Measurements from ENCODE around the gene CIAPIN1. TPM values are rescaled to one million over a fixed set of nuclear protein-coding genes. Genes with fewer than 3 reads are reported as not detected.

Gene CIAPIN1
- total and polyA plus RNA-seq, 7 donors: 17.1 to 46.2 (median 22.5) TPM

GRCh38 chr16:57485916-57486857, 39.0 kb upstream of the CIAPIN1 start, which contains the start of gene DOK4:
TSS of gene DOK4 (minus strand) at chr16:57486493. CDS start at chr16:57479507, 6,986 bp downstream.
- WGBS, 2 donors: 1 to 2% methylated on average over 73 of the region's 73 CpGs
- intact Hi-C loops (cut with DNase I): loop anchor here (2.0 kb wide), 1 partner anchor 51 kb away; the partner anchor contains the start of gene CCDC102A
- H3K9me3 ChIP-seq: no peaks in the 10 kb centered on the region
- peak; percentile 88 for DNase-seq
- no peak for TF ChIP-seq POLR2A (IDR thresholded peaks at IDR 0.05)
- no peak for TF ChIP-seq POLR2AphosphoS5 (IDR thresholded peaks at IDR 0.05)
- no peaks in the 10 kb centered on the region for H3K36me3 ChIP-seq
- peak within 1 kb of the TSS; percentile 62 to 70 (median 64) for H3K4me3 ChIP-seq
- peak within 1 kb of the TSS; percentile 51 to 73 (median 64) for H3K27ac ChIP-seq
- peaks cover 0 to 22% (median 13%) of the 10 kb centered on the region in 4 donors for H3K4me1 ChIP-seq
- H3K27me3 ChIP-seq: no peaks in the 10 kb centered on the region

GRCh38 chr16:57485091-57485915, 38.1 kb upstream of the CIAPIN1 start:
- peak overlapping the region; percentile 51 to 73 (median 64) for H3K27ac ChIP-seq
- WGBS, 2 donors: 47 to 68% methylated on average over 14 of the region's 14 CpGs
- H3K36me3 ChIP-seq: no peaks in the 10 kb centered on the region
- H3K4me3 ChIP-seq: peak overlapping the region; percentile 62 to 70 (median 64)
- intact Hi-C loops (cut with DNase I): no loop called here
- peaks cover 0 to 24% (median 14%) of the 10 kb centered on the region in 4 donors for H3K4me1 ChIP-seq
- TF ChIP-seq POLR2A (IDR thresholded peaks at IDR 0.05): no peak
- no peak for TF ChIP-seq EP300 (IDR thresholded peaks at IDR 0.05)
- TF ChIP-seq CTCF (IDR thresholded peaks at IDR 0.05): no peak
- TF ChIP-seq POLR2AphosphoS5 (IDR thresholded peaks at IDR 0.05): no peak
- H3K27me3 ChIP-seq: no peaks in the 10 kb centered on the region
- no peak for DNase-seq
- H3K9me3 ChIP-seq: no peaks in the 10 kb centered on the region

GRCh38 chr16:57484515-57485005, 37.4 kb upstream of the CIAPIN1 start:
- Histone ChIP-seq H3K27me3 (no peaks in the 10 kb centered on the region), H3K4me1 (peaks cover 0 to 32% (median 21%) of the 10 kb centered on the region in 4 donors), H3K27ac (no peak overlapping the region), H3K36me3 (no peaks in the 10 kb centered on the region), H3K9me3 (no peaks in the 10 kb centered on the region), H3K4me3 (no peak overlapping the region)
- intact Hi-C loops (cut with DNase I): no loop called here
- 92 to 96% methylated on average over 8 of the region's 8 CpGs for WGBS, 2 donors
- DNase-seq: no peak
- TF ChIP-seq EP300 (IDR thresholded peaks at IDR 0.05): no peak
- TF ChIP-seq CTCF (IDR thresholded peaks at IDR 0.05): no peak
- TF ChIP-seq POLR2AphosphoS5 (IDR thresholded peaks at IDR 0.05): no peak
- TF ChIP-seq POLR2A (IDR thresholded peaks at IDR 0.05): no peak

GRCh38 chr16:57483725-57484514, 36.7 kb upstream of the CIAPIN1 start:
- WGBS, 2 donors: 81 to 88% methylated on average over 19 of the region's 19 CpGs
- Histone ChIP-seq H3K4me1 (peaks cover 0 to 38% (median 27%) of the 10 kb centered on the region in 4 donors), H3K4me3 (no peak overlapping the region), H3K27me3 (no peaks in the 10 kb centered on the region), H3K27ac (no peak overlapping the region), H3K36me3 (no peaks in the 10 kb centered on the region), H3K9me3 (no peaks in the 10 kb centered on the region)
- intact Hi-C loops (cut with DNase I): no loop called here
- no peak for DNase-seq
- TF ChIP-seq POLR2A (IDR thresholded peaks at IDR 0.05) (no peak), POLR2AphosphoS5 (IDR thresholded peaks at IDR 0.05) (no peak), CTCF (IDR thresholded peaks at IDR 0.05) (no peak), EP300 (IDR thresholded peaks at IDR 0.05) (no peak)
